ENCODE measurements around the gene LIN52. TPM values are rescaled to one million over a fixed set of nuclear protein-coding genes. Genes with fewer than 3 reads are reported as not detected.

LIN52 gene
- total and polyA plus RNA-seq, 9 of the 15 experiments (the other 6 are each of a cell fraction or from before 2014, with no cell fraction given), result 4.6 to 11.8 (median 9.2) TPM

DNA sequence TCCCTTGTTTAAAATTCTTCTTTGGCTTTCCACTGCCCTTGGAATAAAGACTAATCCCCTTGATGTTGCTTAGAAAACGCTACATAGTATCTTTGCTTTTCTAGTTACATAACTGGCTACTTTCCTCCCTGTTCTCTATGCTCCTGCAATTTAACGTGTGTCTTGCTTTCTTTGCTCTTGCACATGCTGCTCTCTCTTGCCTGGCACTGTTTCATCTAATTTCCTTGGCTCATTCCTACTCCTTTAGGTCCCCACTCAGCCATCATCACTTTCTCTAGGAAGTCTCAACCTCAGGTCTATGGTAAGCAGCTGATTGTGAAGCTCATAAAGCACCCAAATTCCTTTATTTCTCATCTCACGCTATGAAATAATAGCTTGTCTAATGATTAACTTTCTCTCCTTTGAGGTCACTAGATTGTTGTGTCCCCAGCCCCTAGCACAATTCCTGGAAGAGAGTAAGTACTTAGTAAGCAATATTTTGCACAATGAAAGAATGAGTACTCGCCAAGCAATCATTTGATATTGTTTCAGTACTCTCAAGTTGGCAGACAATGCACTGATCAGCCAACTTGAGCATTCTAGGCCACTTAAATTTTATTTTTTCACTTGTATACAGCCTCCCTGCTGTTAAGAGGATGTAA is 3.8 kb upstream of the LIN52 start:
- Histone ChIP-seq H3K9me3 (replicated peaks; ENCODE audit: control insufficient read depth, insufficient read depth, low read depth, low read length) (no peaks in the 10 kb centered on the region), H3K9me1 (ENCODE audit: control insufficient read depth, insufficient read depth, low read length) (no peaks in the 10 kb centered on the region), H3K4me2 (ENCODE audit: insufficient read depth, low read length) (no peak overlapping the region), H3K27ac (ENCODE audit: extremely low read depth, low read depth, low read length) (no peak overlapping the region), H3K4me3 (no peak overlapping the region), H3K4me1 (replicated peaks in 1 of 2; ENCODE audit: control insufficient read depth in 2 of 2, insufficient read depth in 2 of 2, low read length in 2 of 2) (peaks cover 5 to 15% of the 10 kb centered on the region in 2 experiments; a peak in 4 of 5 replicates), H3K36me3 (ENCODE audit: control insufficient read depth, insufficient read depth, low read length) (no peaks in the 10 kb centered on the region), H4K20me1 (replicated peaks; ENCODE audit: control insufficient read depth, insufficient read depth, low read length) (no peaks in the 10 kb centered on the region), H2AFZ (ENCODE audit: low read depth, low read length) (no peak overlapping the region), H3K79me2 (ENCODE audit: control insufficient read depth, insufficient read depth, low read length) (peaks cover 17% of the 10 kb centered on the region), H3K9ac (ENCODE audit: insufficient read depth in 1 of 2, low read depth in 2 of 2, low read length in 2 of 2) (no peak overlapping the region), H3K27me3 (ENCODE audit: control insufficient read depth in 2 of 2, insufficient read depth in 2 of 2, low read length in 2 of 2) (no peaks in the 10 kb centered on the region)
- TF ChIP-seq, protein P1, sequence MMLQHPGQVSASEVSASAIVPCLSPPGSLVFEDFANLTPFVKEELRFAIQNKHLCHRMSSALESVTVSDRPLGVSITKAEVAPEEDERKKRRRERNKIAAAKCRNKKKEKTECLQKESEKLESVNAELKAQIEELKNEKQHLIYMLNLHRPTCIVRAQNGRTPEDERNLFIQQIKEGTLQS (IDR thresholded peaks at IDR 0.05), result no peak
- TF ChIP-seq, protein P1 (CRISPR knock-in tag; conservative IDR thresholded peaks at IDR 0.05), result no peak
- TF ChIP-seq ZNF584 (CRISPR knock-in tag; IDR thresholded peaks at IDR 0.05; ENCODE audit: low read depth) (no peak), ZNF696 (CRISPR knock-in tag; conservative IDR thresholded peaks at IDR 0.05) (no peak), GTF2E2 (tag; IDR thresholded peaks at IDR 0.05) (no peak), MXI1 (IDR thresholded peaks at IDR 0.05; ENCODE audit: low read depth, low read length) (no peak), ARID2 (IDR thresholded peaks at IDR 0.05) (no peak), DMBX1 (CRISPR knock-in tag; IDR thresholded peaks at IDR 0.05; ENCODE audit: borderline replicate concordance) (no peak)
- TF ChIP-seq, protein P2, sequence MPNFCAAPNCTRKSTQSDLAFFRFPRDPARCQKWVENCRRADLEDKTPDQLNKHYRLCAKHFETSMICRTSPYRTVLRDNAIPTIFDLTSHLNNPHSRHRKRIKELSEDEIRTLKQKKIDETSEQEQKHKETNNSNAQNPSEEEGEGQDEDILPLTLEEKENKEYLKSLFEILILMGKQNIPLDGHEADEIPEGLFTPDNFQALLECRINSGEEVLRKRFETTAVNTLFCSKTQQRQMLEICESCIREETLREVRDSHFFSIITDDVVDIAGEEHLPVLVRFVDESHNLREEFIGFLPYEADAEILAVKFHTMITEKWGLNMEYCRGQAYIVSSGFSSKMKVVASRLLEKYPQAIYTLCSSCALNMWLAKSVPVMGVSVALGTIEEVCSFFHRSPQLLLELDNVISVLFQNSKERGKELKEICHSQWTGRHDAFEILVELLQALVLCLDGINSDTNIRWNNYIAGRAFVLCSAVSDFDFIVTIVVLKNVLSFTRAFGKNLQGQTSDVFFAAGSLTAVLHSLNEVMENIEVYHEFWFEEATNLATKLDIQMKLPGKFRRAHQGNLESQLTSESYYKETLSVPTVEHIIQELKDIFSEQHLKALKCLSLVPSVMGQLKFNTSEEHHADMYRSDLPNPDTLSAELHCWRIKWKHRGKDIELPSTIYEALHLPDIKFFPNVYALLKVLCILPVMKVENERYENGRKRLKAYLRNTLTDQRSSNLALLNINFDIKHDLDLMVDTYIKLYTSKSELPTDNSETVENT (CRISPR knock-in tag; IDR thresholded peaks at IDR 0.05), result no peak
- BruUV-seq (replicated peaks), result no TSS peak
- no peak for ATAC-seq
- intact Hi-C loops (cut with micrococcal nuclease) (no loop called here), in situ Hi-C loops (cut with MboI) (no loop called here)
- ChIA-PET CTCF (ENCODE audit: low intra/inter-chr PET ratio) (no interaction called here), POLR2A (no interaction called here)
- FAIRE-seq, result no peak
- DNase-seq (ENCODE audit: extremely low read depth in 1 of 4, low spot score in 3 of 4), result no peak
- WGBS (ENCODE audit: insufficient coverage, low coverage, missing lambda C conversion rate), result 17% methylated on average over 4 of the region's 4 CpGs
